Measurements from ENCODE around the gene CTSG. TPM values are rescaled to one million over a fixed set of nuclear protein-coding genes. Genes with fewer than 3 reads are reported as not detected.

The CTSG gene, protein sequence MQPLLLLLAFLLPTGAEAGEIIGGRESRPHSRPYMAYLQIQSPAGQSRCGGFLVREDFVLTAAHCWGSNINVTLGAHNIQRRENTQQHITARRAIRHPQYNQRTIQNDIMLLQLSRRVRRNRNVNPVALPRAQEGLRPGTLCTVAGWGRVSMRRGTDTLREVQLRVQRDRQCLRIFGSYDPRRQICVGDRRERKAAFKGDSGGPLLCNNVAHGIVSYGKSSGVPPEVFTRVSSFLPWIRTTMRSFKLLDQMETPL
- not detected in 2 replicates for total RNA-seq

DNA sequence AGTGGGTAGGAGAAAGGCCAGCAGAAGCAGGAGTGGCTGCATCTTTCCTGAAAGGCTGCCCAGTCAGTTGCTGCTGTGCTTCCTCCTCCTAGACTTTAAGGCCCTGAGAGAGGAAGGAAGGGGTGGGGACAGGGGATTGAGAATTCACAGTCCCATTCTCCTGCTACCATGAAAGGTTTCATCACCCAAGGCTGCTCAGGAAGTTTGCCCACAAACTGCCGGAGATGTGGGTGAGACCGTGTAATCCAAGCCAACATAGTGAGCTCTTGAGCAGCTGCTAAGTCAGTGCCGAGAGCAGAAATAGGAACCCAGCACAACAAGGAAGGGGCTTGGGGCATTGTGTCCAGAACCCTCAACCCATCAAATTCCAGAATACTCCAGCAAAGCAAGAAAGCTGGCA lies at the start of gene CTSG:
CTSG (minus strand) TSS at position 69 of the 400 bp plus-strand sequence; CDS start at position 42, 27 bp downstream.
- DNase-seq (ENCODE audit: low read depth), result no peak
- H3K27me3 ChIP-seq (ENCODE audit: control insufficient read depth, insufficient read depth, low read length), result no peaks in the 10 kb centered on the region
- H3K36me3 ChIP-seq (ENCODE audit: control insufficient read depth, insufficient read depth, low read length), result no peaks in the 10 kb centered on the region
- no peak within 1 kb of the TSS for H3K4me3 ChIP-seq (ENCODE audit: low read depth, low read length)
- TF ChIP-seq, protein P1, sequence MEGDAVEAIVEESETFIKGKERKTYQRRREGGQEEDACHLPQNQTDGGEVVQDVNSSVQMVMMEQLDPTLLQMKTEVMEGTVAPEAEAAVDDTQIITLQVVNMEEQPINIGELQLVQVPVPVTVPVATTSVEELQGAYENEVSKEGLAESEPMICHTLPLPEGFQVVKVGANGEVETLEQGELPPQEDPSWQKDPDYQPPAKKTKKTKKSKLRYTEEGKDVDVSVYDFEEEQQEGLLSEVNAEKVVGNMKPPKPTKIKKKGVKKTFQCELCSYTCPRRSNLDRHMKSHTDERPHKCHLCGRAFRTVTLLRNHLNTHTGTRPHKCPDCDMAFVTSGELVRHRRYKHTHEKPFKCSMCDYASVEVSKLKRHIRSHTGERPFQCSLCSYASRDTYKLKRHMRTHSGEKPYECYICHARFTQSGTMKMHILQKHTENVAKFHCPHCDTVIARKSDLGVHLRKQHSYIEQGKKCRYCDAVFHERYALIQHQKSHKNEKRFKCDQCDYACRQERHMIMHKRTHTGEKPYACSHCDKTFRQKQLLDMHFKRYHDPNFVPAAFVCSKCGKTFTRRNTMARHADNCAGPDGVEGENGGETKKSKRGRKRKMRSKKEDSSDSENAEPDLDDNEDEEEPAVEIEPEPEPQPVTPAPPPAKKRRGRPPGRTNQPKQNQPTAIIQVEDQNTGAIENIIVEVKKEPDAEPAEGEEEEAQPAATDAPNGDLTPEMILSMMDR (IDR thresholded peaks at IDR 0.05; ENCODE audit: insufficient read depth, low read length, poor library complexity, severe bottlenecking), result no peak

DNA sequence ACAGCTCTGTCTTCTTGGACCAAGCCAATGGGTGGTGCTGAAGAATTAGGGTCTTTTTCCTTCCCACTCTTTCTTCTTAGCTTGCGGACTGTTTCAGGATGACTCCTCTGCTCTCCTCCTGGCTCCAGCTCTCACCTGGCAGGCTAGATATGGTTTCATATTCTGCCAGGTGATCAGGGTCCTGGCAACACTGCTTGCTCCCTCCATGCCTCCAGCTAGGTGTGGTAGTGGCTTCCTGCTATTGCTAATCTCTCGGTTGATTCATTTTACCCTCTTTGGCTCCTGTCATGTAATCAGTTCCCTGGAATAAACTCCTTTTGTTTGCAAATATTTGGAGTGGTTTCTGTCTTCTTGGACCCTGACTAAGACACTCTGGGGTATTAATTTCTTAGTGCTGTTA lies 37.7 kb upstream of the CTSG start:
- Histone ChIP-seq H3K36me3 (ENCODE audit: control insufficient read depth, insufficient read depth, low read length) (no peaks in the 10 kb centered on the region), H3K4me3 (ENCODE audit: low read depth, low read length) (no peak overlapping the region), H3K27me3 (ENCODE audit: control insufficient read depth, insufficient read depth, low read length) (no peaks in the 10 kb centered on the region)
- TF ChIP-seq, protein P1 (IDR thresholded peaks at IDR 0.05; ENCODE audit: insufficient read depth, low read length, poor library complexity, severe bottlenecking), result no peak
- no peak for DNase-seq (ENCODE audit: low read depth)

DNA sequence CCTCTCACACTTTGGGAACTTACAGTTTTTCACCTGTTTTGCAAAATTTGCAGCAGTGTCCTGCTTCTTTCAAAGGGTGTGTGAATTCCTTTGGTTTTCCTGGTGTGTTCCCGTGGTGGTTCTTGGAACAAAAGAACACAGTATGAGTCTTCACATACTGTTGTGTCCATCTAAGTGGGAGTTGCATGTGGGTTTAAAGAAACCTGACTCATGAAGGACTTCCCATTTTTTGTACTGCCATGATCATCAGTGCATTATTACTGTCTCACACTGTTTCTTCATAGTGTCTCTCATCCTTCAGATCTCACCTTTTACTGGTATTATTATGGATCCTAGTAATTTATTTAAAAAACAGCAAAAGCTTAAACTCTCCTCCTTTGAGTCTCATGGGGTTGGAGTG lies 37.2 kb upstream of the CTSG start:
- H3K27me3 ChIP-seq (ENCODE audit: control insufficient read depth, insufficient read depth, low read length), result no peaks in the 10 kb centered on the region
- TF ChIP-seq, protein P1 (IDR thresholded peaks at IDR 0.05; ENCODE audit: insufficient read depth, low read length, poor library complexity, severe bottlenecking), result no peak
- H3K36me3 ChIP-seq (ENCODE audit: control insufficient read depth, insufficient read depth, low read length), result no peaks in the 10 kb centered on the region
- no peak overlapping the region for H3K4me3 ChIP-seq (ENCODE audit: low read depth, low read length)
- no peak for DNase-seq (ENCODE audit: low read depth)

DNA sequence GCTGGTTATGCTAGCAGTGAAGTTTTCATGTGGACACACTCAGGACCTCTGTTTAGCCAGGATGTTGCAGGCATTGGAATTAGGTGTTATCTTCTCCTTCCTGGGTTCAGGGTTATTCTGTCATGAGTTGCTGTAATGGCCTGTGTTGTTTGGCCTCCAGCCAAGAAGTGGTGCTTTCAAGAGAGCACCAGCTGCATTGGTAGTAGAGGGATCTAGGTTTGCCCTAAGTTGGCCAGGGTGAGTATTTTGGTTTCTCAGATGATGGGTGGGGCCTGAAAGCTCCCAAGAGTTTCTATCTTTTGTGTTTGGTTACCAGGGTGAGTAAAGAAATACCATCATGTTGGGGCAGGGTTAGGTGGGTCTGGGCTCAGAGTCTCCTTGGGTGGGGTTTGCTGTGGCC lies 36.1 kb upstream of the CTSG start:
- H3K27me3 ChIP-seq (ENCODE audit: control insufficient read depth, insufficient read depth, low read length), result no peaks in the 10 kb centered on the region
- TF ChIP-seq, protein P1 (IDR thresholded peaks at IDR 0.05; ENCODE audit: insufficient read depth, low read length, poor library complexity, severe bottlenecking), result no peak
- no peak for DNase-seq (ENCODE audit: low read depth)
- no peak overlapping the region for H3K4me3 ChIP-seq (ENCODE audit: low read depth, low read length)
- no peaks in the 10 kb centered on the region for H3K36me3 ChIP-seq (ENCODE audit: control insufficient read depth, insufficient read depth, low read length)

DNA sequence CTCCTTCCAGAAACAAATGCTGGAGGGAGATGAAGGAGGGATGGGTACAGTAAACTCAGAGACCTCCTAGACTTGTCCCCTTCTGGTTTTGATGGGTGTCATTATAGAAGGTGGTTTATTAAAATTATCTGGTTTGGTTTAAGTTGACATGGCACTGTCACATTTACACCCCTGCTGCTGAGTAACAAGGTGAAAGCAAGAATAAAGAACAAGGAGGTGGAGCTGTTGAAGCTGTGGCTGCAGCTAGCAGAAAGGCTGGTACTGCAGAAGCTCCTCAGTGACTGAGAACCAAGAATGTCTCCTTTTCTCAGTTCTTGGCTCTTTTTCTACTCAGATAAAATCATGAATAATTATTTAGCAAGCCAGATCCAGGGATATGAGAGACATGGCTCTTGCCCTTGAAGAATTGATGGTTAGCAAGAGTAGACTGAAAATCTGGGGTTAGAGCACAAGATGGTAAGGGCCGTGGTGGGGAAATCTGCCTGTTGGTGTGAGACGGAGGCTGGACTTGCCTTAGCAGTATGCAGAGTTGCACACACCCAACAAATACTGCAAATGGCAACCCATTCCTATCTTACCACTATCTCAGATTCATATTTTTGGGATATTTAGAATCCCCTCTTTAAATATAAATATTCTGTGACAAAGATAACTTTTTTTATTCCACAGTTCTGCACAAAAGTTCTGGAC lies 33.8 kb upstream of the CTSG start, which contains the start of gene GZMH:
GZMH (minus strand) TSS at position 31 of the 690 bp plus-strand sequence. CDS start 72 bp downstream, outside the sequence.
- no peak for DNase-seq (ENCODE audit: low read depth)
- no peak within 1 kb of the TSS for H3K4me3 ChIP-seq (ENCODE audit: low read depth, low read length)
- TF ChIP-seq, protein P1 (IDR thresholded peaks at IDR 0.05; ENCODE audit: insufficient read depth, low read length, poor library complexity, severe bottlenecking), result no peak
- H3K36me3 ChIP-seq (ENCODE audit: control insufficient read depth, insufficient read depth, low read length), result no peaks in the 10 kb centered on the region
- H3K27me3 ChIP-seq (ENCODE audit: control insufficient read depth, insufficient read depth, low read length), result no peaks in the 10 kb centered on the region
